Measurements from ENCODE around the gene ZYG11B.
"Not testable (repeated sequence)": the region's sequence is repeated elsewhere in the genome, so short reads cannot be mapped to it uniquely, and the experiment has no call there.

- not testable (repeated sequence) for TF ChIP-seq TAF1 (IDR thresholded peaks at IDR 0.05; ENCODE audit: borderline replicate concordance, low read depth, low read length); POLR2A (IDR thresholded peaks at IDR 0.05; ENCODE audit: low read depth, low read length)
These were observed 118.9 kb downstream of the ZYG11B start for GRCh38 chr1:52845119-52845518.

Data from GM12892 (cell line).